Gastrocnemius medialis (tissue), 4 donors: Measurements from ENCODE around the gene THG1L. TPM values are rescaled to one million over a fixed set of nuclear protein-coding genes. Genes with fewer than 3 reads are reported as not detected.
A peak's percentile ranks its signal among the peaks of the same experiment; 100 is the strongest.
"Not testable (repeated sequence)": the region's sequence is repeated elsewhere in the genome, so short reads cannot be mapped to it uniquely, and the experiment has no call there.

Source experiments
- ATAC-seq, 2 donors: fragments of 150-250 bp; one replicate each; pipeline ENCODE4 v1.9.1; 2016
- DNase-seq, 2 donors: peaks; one replicate each; pipeline ENCODE4 v3.0.0-alpha.2; 2019
- H3K27ac ChIP-seq, 4 donors: fragments of 200-600 bp; sonication (generic); 1 replicate in 1 of 4; 2 replicates in 3 of 4; pipeline ENCODE4 v1.5.1; 2016 to 2018; ENCODE audit warnings: mild to moderate bottlenecking in 2 of 4, moderate library complexity in 1 of 4
- H3K27me3 ChIP-seq, 3 donors: fragments of 200-600 bp; sonication (generic) in 2 of 3; 1 replicate in 1 of 3; 2 replicates in 2 of 3; pipeline versions ENCODE4 v1.5.1 to v1.6.0; 2016 to 2019; ENCODE audit warnings: mild to moderate bottlenecking in 1 of 3, moderate library complexity in 1 of 3
- H3K36me3 ChIP-seq, 2 donors: fragments of 200-600 bp; sonication (generic) in 1 of 2; one replicate each; pipeline ENCODE4 v1.5.1; 2017 to 2018
- H3K4me1 ChIP-seq, 2 donors: fragments of 200-600 bp; sonication (generic) in 1 of 2; one replicate each; pipeline ENCODE4 v1.5.1; 2016 to 2017; ENCODE audit warnings: mild to moderate bottlenecking in 2 of 2
- H3K4me3 ChIP-seq, 4 donors: fragments of 200-600 bp; sonication (generic) in 3 of 4; 1 replicate in 1 of 4; 2 replicates in 3 of 4; pipeline ENCODE4 v1.5.1; 2016 to 2019; ENCODE audit warnings: mild to moderate bottlenecking in 2 of 4
- H3K9me3 ChIP-seq, 3 donors: fragments of 200-600 bp; sonication (generic) in 2 of 3; 1 replicate in 1 of 3; 2 replicates in 2 of 3; pipeline ENCODE4 v1.5.1; 2016 to 2019
- CTCF ChIP-seq, 5 experiments: fragments of 450-650 bp in 3 of 5; fragments of 200-600 bp in 2 of 5; sonication (generic) in 2 of 5; IDR thresholded peaks in 4 of 5; conservative IDR thresholded peaks in 1 of 5; 1 replicate in 4 of 5; 2 replicates in 1 of 5; pipeline ENCODE4 v1.5.1; 2016 to 2019; ENCODE audit warnings: antibody characterized with exemption in 5 of 5, mild to moderate bottlenecking in 3 of 5, moderate library complexity in 3 of 5
- POLR2A ChIP-seq, 2 donors: fragments of 450-650 bp; IDR thresholded peaks; one replicate each; pipeline ENCODE4 v1.6.1; 2017; ENCODE audit warnings: antibody characterized with exemption in 2 of 2, mild to moderate bottlenecking in 2 of 2, moderate library complexity in 2 of 2
- in situ Hi-C, 4 donors: fragments of 200-750 bp; cut with MboI; loops; one replicate each; pipeline versions ENCODE4 v1.15.0 to v1.8.0; 2017; ENCODE audit warnings: low sequenced_read_pairs in 4 of 4
- intact Hi-C: fragments of 100-400 bp; cut with DNase I; formaldehyde crosslinking; loops from one replicate; pipeline ENCODE4 v1.15.1; 2023; ENCODE audit warnings: low total_unique reads
- total RNA-seq, 4 donors: library from RNA; depleted of rRNA; stranded (reverse); fragments of >200 nt; gene quantifications; one replicate each; pipeline versions ENCODE4 v1.1.0 to v1.2.3, GENCODE V29; 2016

Gene THG1L
- total RNA-seq, 4 donors from 2014 or later = 3.5 to 9.7 (median 6.6) TPM

GRCh38 chr5:157721159-157721558 lies 10.1 kb upstream of the THG1L start:
- intact Hi-C loops = no loop called here

DNA sequence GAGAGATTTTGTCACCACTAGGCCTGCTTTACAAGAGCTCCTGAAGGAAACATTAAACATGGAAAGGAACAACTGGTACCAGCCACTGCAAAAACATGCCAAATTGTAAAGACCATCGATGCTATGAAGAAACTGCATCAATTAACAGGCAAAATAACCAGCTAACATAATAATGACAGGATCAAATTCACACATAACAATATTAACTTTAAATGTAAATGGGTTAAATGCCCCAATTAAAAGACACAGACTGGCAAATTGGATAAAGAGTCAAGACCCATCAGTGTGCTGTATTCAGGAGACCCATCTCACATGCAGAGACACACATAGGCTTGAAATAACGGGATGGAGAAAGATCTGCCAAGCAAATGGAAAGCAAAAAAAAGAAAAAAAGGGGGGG lies 8.3 kb upstream of the THG1L start:
- in situ Hi-C loops = loop anchor here in 2 of 4 donors (10.0 to 25.0 kb wide), 2 partner anchors 286 to 398 kb away; no protein-coding TSS in a partner anchor
- intact Hi-C loops, ATAC-seq: not testable (repeated sequence)

More at GRCh38 chr5:157721159-157721558, 10.1 kb upstream of the THG1L start:
- ATAC-seq = no peak
- H3K9me3 ChIP-seq = no peaks in the 10 kb centered on the region
- peaks cover 0 to 3% of the 10 kb centered on the region in 2 donors for H3K4me1 ChIP-seq
- H3K27me3 ChIP-seq = no peaks in the 10 kb centered on the region
- no peak for DNase-seq
- no peak overlapping the region for H3K27ac ChIP-seq
- H3K4me3 ChIP-seq = no peak overlapping the region
- H3K36me3 ChIP-seq = no peaks in the 10 kb centered on the region
- no peak for TF ChIP-seq POLR2A (IDR thresholded peaks at IDR 0.05)
- no peak for TF ChIP-seq CTCF (IDR thresholded peaks at IDR 0.05 in 4 of 5, conservative IDR thresholded peaks at IDR 0.05 in 1 of 5)
- in situ Hi-C loops = loop anchor here in 2 of 4 donors (10.0 to 25.0 kb wide), 2 partner anchors 284 to 396 kb away; no protein-coding TSS in a partner anchor

DNA sequence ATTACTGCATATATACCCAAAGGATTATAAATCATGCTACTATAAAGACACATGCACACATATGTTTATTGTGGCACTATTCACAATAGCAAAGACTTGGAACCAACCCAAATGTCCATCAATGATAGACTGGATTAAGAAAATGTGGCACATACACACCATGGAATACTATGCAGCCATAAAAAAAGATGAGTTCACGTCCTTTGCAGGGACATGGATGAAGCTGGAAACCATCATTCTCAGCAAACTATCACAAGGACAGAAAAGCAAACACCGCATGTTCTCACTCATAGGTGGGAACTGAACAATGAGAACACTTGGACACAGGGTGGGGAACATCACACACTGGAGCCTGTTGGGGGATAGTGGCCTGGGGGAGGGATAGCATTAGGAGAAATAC lies 4.6 kb upstream of the THG1L start:
- H3K9me3 ChIP-seq, H3K36me3 ChIP-seq, intact Hi-C loops, H3K4me3 ChIP-seq, H3K27me3 ChIP-seq, ATAC-seq, H3K27ac ChIP-seq, H3K4me1 ChIP-seq, DNase-seq: not testable (repeated sequence)
- in situ Hi-C loops = loop anchor here in 3 of 4 donors (10.0 to 25.0 kb wide), 2 partner anchors 402 to 589 kb away; partner anchors contain the start of gene MED7 (in 2 of the 3)

More for the DNA sequence above, 8.3 kb upstream of the THG1L start:
- H3K36me3 ChIP-seq, DNase-seq, H3K9me3 ChIP-seq, H3K27me3 ChIP-seq, H3K4me3 ChIP-seq, H3K27ac ChIP-seq, H3K4me1 ChIP-seq: not testable (repeated sequence)

- H3K36me3 ChIP-seq, intact Hi-C loops, H3K4me3 ChIP-seq, H3K4me1 ChIP-seq, DNase-seq, H3K27me3 ChIP-seq, ATAC-seq, H3K9me3 ChIP-seq, H3K27ac ChIP-seq: not testable (repeated sequence)
- in situ Hi-C loops = loop anchor here in 3 of 4 donors (10.0 to 25.0 kb wide), 2 partner anchors 403 to 591 kb away; partner anchors contain the start of gene MED7 (in 2 of the 3)
Measured at GRCh38 chr5:157727858-157728257, 3.4 kb upstream of the THG1L start.

GRCh38 chr5:157729858-157730257 lies 1.4 kb upstream of the THG1L start:
- Histone ChIP-seq H3K27ac (no peak overlapping the region), H3K4me3 (no peak overlapping the region), H3K9me3 (no peaks in the 10 kb centered on the region), H3K4me1 (peaks cover 0 to 6% of the 10 kb centered on the region in 2 donors), H3K36me3 (peaks cover 0 to 17% of the 10 kb centered on the region in 2 donors), H3K27me3 (no peaks in the 10 kb centered on the region)
- TF ChIP-seq POLR2A (IDR thresholded peaks at IDR 0.05) = no peak
- no peak for TF ChIP-seq CTCF (IDR thresholded peaks at IDR 0.05 in 4 of 5, conservative IDR thresholded peaks at IDR 0.05 in 1 of 5)
- in situ Hi-C loops = loop anchor here in 3 of 4 donors (10.0 to 25.0 kb wide), 3 partner anchors 405 to 593 kb away; partner anchors contain the start of gene MED7 (in 3 of the 3)
- intact Hi-C loops = loop anchor here (2.0 to 5.0 kb wide), 2 partner anchors 129 to 158 kb away; partner anchors contain the start of gene CLINT1
- ATAC-seq (no peak), DNase-seq (no peak)

- DNase-seq (no peak), ATAC-seq (no peak)
- peak overlapping the region; percentile 71 to 97 (median 89) for H3K4me3 ChIP-seq
- in situ Hi-C loops (loop anchor here in 3 of 4 donors (10.0 to 25.0 kb wide), 2 partner anchors 586 to 594 kb away; partner anchors contain the start of gene MED7 (in 3 of the 3)), intact Hi-C loops (loop anchor here (1.0 to 5.0 kb wide), 3 partner anchors 12 to 159 kb away; partner anchors contain the start of genes CLINT1 and LSM11)
- peaks cover 0 to 22% of the 10 kb centered on the region in 2 donors for H3K36me3 ChIP-seq
- peak overlapping the region; percentile 83 to 97 (median 94) for H3K27ac ChIP-seq
- peaks cover 0 to 6% of the 10 kb centered on the region in 2 donors for H3K4me1 ChIP-seq
- H3K9me3 ChIP-seq = no peaks in the 10 kb centered on the region
- no peaks in the 10 kb centered on the region for H3K27me3 ChIP-seq
- no peak for TF ChIP-seq POLR2A (IDR thresholded peaks at IDR 0.05)
- no peak for TF ChIP-seq CTCF (IDR thresholded peaks at IDR 0.05 in 4 of 5, conservative IDR thresholded peaks at IDR 0.05 in 1 of 5)
Measured at GRCh38 chr5:157730900-157731271, 334 bp upstream of the THG1L start.
